PC-3 (cell line): ENCODE data around the gene RAPGEF4.

Experiments
- CTCF ChIP-seq: fragments of 300-600 bp; sonication (generic); conservative IDR thresholded peaks from 2 replicates; pipeline ENCODE4 v1.5.1; 2017; ENCODE audit warnings: antibody characterized with exemption, low read depth, mild to moderate bottlenecking, low read length
- EZH2 ChIP-seq: fragments of 300-600 bp; sonication (generic); IDR thresholded peaks from one replicate; pipeline ENCODE4 v1.6.1; 2017; ENCODE audit warnings: antibody characterized with exemption, mild to moderate bottlenecking, low read length; ENCODE audit not compliant: unreplicated experiment
- EZH2phosphoT487 ChIP-seq: fragments of 300-600 bp; sonication (generic); IDR thresholded peaks from 2 replicates; pipeline ENCODE4 v1.6.1; 2018; ENCODE audit warnings: mild to moderate bottlenecking, antibody characterized with exemption, low read length, borderline replicate concordance

DNA sequence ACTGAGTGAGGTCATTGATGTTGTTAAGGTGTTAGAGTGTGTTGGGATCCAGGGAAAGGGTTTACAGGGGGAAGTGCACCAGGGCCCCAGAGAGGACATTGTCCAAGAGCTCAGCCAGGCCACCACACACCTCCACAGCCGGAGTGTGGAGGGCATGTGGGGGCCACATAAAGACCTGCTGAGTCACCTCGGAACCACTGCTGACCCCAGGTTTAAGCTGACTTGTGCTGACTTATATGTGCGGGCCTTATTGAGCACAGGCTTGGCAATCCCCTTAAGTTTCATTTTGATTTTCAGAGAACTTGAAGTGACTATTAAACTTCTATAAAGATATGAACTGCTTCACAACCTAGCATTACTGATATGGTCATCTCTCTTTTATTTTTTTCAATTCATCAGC, 173.8 kb downstream of the RAPGEF4 start:
- no peak for TF ChIP-seq CTCF
- TF ChIP-seq EZH2 = no peak
- TF ChIP-seq EZH2phosphoT487 = no peak
